ENCODE measurements around the gene NTM.
A peak's percentile ranks its signal among the peaks of the same experiment; 100 is the strongest.

The NTM gene

GRCh38 chr11:131656839-131657211 is 286.4 kb downstream of the NTM start:
- no peak for DNase-seq

- DNase-seq, result no peak
Measured at GRCh38 chr11:131658414-131658813, 288.0 kb downstream of the NTM start.

DNA sequence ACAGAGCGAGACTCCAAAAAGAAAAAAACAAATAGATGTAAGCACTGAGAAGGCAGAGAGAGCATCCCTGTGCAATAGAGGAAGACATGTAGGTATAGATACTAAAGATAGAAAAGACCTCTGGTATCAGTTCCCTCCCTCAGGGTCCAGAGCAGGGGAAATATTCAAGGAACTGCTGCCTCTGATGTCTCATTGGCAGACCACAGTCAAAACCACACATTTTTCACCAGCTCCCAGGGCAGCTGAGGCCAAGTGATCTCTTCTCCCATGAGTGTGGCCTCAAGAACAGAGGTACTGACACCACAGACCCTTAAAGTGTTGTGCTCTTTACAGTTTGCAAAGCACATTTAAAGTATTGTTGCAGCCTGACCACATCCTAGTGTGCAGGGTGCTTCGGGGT is 288.5 kb downstream of the NTM start:
- no peak for DNase-seq

- no peak for DNase-seq
Measured at GRCh38 chr11:131659931-131660330, 289.5 kb downstream of the NTM start.

GRCh38 chr11:131661132-131661531 is 290.7 kb downstream of the NTM start:
- DNase-seq, result no peak

GRCh38 chr11:131662317-131662972 is 292.0 kb downstream of the NTM start:
- no peak for DNase-seq

GRCh38 chr11:131662993-131663392 is 292.6 kb downstream of the NTM start:
- no peak for DNase-seq

DNA sequence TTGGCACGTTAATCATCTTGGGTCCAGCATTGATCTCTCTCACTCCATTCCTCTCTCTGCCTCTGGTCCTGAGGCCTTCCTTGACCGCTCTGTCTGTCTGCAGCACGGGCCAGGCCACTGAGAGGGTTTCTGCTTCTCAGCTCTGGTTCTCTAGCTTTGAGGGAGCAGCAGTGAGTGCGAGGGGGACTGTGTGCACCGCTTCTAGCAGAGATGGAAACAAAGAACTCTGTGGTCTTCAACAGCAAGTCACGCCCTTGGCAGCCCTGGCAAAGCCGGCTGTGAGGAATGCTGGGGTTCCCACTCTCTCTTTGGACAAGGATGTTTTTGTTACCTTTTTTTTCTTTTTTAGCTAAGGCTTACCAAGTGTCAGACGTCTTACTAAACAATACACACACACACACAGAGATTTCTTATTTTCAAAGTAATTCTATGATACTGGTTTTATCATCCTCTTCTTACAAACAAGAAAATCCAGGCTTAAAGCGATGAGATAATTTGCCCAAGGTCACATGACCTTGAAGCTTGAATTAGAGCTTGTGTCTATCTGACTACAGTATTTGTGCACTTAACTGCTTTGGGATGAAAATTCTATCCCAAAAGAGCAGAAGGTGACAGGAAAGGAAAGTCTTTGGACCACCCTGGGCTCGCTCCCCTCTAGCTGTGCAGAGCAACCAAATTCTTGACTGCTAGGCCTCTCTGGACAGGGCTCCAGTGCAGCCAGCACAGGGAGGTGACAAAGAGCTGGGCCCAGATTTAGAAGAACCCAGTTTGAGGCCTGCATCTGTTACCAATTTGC is 293.2 kb downstream of the NTM start:
- DNase-seq, result no peak

- no peak for DNase-seq
Measured at GRCh38 chr11:131664293-131664692, 293.9 kb downstream of the NTM start.

DNA sequence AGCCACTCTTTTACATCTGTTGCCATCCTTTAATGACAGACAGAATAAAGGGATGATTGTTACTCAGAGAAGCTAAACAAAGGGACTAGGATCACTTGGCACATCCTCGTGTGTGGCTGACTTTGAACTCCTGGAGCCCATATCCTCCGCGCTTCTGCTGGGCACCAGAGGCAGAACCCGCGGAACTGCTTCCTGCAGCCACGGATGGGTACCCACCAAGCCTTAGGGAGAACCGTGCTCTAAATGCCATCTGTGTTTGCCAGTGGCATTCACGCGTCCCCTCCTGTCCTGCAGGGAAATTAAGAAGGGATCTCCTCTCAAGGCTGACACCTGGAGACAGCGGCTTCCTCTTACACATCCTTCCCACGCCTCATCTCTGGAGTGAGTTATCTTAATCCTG is 294.4 kb downstream of the NTM start:
- DNase-seq, result no peak

DNA sequence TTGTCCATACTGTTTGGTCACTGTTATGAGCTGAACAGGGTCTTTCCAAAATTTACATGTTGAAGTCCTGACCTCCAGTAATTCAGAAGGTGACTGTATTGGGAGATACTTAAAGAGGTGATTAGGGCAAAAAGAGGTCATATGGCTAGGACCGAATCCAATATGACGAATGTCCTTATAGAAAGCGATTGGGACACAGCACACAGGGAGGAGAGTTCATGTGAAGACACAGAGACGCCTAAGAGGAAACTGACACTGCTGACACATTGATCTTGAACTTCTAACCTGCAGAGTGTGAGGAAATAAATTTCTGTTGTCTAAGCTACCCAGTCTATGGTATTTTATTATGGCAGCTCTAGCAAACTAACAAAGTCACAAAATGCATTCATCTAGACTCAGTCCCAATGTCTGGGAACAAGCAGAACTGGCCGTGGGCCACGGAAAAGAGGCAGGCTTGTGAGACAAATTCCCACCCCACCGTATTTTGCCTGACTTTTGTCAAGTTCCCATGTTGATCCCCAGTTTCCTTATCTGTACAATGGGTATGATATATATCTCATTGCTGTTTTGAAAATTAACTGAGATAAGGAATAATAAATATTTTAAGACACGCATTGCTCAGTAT is 295.0 kb downstream of the NTM start:
- no peak for DNase-seq

- no peak for DNase-seq
Measured at GRCh38 chr11:131666006-131666405, 295.6 kb downstream of the NTM start.

- no peak for DNase-seq
Measured at GRCh38 chr11:131666617-131667016, 296.2 kb downstream of the NTM start.

DNA sequence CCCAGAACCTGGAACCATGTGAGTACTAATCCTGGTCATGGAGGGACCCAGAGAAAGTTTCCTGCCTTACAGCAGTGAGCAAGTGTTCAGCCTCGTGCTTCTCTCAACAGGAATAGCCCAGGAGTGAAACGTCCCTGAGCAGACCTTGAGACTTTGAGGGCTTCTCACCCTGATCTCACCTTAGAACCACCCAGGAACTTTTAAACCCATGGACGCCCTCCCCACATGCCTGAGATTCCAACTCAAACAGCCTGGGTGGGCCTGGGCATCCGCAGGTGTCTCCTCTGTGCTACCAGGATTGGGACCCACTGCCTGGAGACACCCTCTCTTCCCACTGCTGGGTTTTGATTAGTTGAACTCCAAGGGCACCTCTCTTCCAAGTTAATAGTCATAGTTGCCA is 297.2 kb downstream of the NTM start:
- DNase-seq, result no peak

GRCh38 chr11:131668500-131669400 is 298.3 kb downstream of the NTM start:
- no peak for DNase-seq

GRCh38 chr11:131669401-131669780 is 299.0 kb downstream of the NTM start:
- DNase-seq, result no peak

DNA sequence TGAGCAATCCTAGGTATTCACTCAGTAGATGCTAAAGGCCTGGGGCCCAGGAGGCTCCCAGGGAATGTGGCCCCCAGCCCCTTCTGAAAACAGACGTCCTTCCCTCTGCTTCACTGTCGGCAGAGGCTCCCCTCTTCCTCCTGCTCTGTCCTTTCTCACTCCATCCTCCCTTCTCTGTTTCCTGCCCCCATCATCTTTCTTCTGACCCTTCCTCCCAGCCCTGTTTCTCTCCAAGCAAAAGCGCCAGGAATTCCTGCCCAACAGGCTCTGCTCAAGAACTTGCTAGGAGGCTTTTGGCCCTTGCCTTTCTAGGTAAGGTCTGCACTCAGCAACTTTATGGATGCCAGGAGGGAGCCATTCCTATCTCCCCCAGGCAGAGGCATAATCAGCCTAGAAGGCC is 300.5 kb downstream of the NTM start:
- no peak for DNase-seq

DNA sequence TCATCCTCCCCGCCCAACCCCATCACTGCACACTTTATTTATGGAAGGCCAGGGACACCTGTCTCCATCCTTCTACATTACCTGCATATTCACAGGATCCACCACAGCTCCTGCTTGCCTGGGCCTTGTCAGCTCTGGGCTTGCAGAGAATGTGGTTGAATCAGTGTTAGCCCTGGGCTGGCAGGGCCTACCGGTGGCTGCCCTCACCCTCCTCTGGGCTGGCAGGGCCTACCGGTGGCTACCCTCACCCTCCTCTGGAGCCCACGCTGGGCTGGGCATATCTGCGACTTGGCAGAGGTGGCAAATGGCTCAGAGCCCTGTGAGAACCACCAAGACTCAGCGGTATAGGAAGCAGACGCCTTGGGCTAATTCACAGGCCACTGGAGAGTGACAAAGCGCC is 300.9 kb downstream of the NTM start:
- no peak for DNase-seq

DNA sequence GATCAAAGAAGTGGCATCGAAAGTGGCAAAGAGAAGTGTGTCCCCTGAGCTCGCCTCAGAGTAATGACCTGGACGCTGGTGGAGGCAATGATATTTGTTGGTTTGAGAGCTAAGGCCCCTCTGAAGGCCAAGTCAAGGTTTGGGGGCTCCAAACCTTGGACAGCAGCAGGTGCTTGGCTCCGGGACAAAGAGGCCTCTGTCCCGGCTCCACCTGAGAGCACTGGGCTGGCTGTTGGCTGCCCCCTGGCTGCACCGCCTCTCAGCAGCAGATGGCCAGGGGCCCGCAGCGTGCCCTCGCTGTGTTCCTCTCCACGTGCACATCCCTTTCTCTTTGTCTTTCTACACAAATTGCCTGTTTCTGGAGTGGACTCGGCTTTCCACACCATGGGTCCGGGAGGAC is 301.3 kb downstream of the NTM start:
- no peak for DNase-seq

GRCh38 chr11:131672191-131672590 is 301.8 kb downstream of the NTM start:
- DNase-seq, result no peak

DNA sequence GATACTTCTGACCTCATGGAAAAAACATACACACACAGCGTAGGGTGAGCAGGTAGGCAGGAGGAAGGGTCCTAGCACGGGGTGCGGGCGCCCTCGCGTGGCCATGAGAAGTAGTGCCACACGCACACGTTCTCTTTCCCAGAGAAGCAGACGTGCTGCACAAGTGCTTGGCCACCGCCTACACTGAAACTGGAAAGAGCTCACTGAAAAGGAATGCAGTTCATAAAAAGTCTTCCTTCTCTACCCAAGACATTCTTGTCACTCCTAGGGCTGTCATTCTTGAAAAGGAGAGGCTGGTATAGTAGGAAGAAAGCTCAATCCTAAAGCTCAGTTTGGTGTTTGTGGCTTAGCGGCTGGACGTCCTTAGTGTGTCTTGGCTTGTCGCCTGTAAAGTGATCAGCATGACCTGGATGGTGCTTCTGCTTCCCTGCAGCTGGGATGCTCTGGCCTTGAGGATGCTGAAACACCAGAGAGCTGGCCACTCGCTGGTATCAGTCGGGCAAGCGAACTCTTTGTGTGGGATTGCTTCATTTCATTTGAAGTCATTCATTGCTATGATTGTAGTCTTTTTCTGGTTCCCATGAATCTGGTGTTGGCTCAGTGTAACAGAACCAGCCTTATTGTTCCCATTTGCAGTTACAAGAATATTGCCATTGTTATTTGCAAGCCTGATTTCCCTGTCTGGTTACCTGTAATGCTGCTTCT is 303.8 kb downstream of the NTM start:
- DNase-seq, result peak; percentile 48

GRCh38 chr11:131675121-131675888 is 304.9 kb downstream of the NTM start:
- DNase-seq, result no peak
